22Rv1 (cell line): ENCODE results near the gene AGAP1.

ENCODE experiments used
- ZFX ChIP-seq: fragments of 450-650 bp; IDR thresholded peaks from 2 replicates; pipeline ENCODE4 v1.6.1; 2017; ENCODE audit warnings: antibody characterized with exemption, borderline replicate concordance
- TF ChIP-seq, protein P1 (sequence below): fragments of 450-650 bp; IDR thresholded peaks from 2 replicates; pipeline ENCODE4 v1.5.1; 2017; ENCODE audit warnings: mild to moderate bottlenecking

DNA sequence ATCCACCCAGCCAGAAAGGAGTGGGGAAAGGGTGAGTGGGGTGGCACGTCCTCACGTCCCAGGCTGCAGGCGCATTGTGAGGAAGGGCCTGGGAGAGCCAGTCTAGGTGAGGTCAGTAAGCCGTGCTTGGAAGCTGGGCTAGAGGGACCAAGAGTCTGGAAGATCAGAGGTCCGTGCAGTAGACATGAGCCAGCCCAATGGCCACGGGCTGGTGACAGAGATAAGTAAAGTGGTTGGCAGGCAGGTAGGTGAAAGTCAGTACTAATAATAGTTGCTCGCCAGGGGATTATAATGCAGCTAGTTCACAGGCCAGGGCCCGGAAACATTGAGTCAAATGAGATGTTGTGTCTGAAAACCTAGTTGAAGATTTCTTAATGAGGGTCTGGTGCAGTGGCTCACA, 541.1 kb downstream of the AGAP1 start:
- TF ChIP-seq, protein P1, sequence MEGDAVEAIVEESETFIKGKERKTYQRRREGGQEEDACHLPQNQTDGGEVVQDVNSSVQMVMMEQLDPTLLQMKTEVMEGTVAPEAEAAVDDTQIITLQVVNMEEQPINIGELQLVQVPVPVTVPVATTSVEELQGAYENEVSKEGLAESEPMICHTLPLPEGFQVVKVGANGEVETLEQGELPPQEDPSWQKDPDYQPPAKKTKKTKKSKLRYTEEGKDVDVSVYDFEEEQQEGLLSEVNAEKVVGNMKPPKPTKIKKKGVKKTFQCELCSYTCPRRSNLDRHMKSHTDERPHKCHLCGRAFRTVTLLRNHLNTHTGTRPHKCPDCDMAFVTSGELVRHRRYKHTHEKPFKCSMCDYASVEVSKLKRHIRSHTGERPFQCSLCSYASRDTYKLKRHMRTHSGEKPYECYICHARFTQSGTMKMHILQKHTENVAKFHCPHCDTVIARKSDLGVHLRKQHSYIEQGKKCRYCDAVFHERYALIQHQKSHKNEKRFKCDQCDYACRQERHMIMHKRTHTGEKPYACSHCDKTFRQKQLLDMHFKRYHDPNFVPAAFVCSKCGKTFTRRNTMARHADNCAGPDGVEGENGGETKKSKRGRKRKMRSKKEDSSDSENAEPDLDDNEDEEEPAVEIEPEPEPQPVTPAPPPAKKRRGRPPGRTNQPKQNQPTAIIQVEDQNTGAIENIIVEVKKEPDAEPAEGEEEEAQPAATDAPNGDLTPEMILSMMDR = no peak
- TF ChIP-seq ZFX = no peak
